ENCODE measurements around the gene HTR6.

HTR6 gene

GRCh38 chr1:19662313-19662712 lies 2.4 kb upstream of the HTR6 start:
- CTCF ChIA-PET = interaction anchor here (0.6 to 4.4 kb wide), 18 partner anchors 8 to 509 kb away, joined by 3 to 53 read pairs (median 4); no protein-coding TSS in a partner anchor
- POLR2A ChIA-PET = interaction anchor here (1.6 kb wide), 1 partner anchor 42 kb away, joined by 6 read pairs; no protein-coding TSS in a partner anchor
- TF ChIP-seq ARNT (IDR thresholded peaks at IDR 0.05) = no peak
- no peak for TF ChIP-seq FOXK2 (IDR thresholded peaks at IDR 0.05)
- TF ChIP-seq BHLHE40 (IDR thresholded peaks at IDR 0.05; ENCODE audit: borderline replicate concordance) = no peak
- DNase-seq (ENCODE audit: extremely low spot score) = no peak

GRCh38 chr1:19665186-19665495 lies 466 bp downstream of the HTR6 start:
- CTCF ChIA-PET = no interaction called here
- no peak for DNase-seq (ENCODE audit: extremely low spot score)
- TF ChIP-seq ELF4 (IDR thresholded peaks at IDR 0.05) = no peak
- no peak for TF ChIP-seq SUZ12 (IDR thresholded peaks at IDR 0.05)
- no peak for TF ChIP-seq FOXA1 (IDR thresholded peaks at IDR 0.05)
- TF ChIP-seq SP1 (IDR thresholded peaks at IDR 0.05) = no peak
- no peak for TF ChIP-seq NFRKB (IDR thresholded peaks at IDR 0.05)
- no peak for TF ChIP-seq BHLHE40 (IDR thresholded peaks at IDR 0.05; ENCODE audit: borderline replicate concordance)
- no peak for TF ChIP-seq ZNF384 (IDR thresholded peaks at IDR 0.05)
- no peak for TF ChIP-seq CTBP1 (IDR thresholded peaks at IDR 0.05; ENCODE audit: borderline replicate concordance)
- TF ChIP-seq LEF1 (IDR thresholded peaks at IDR 0.05; ENCODE audit: borderline replicate concordance) = no peak
- TF ChIP-seq FOXK2 (IDR thresholded peaks at IDR 0.05) = no peak
- no peak for TF ChIP-seq TARDBP (IDR thresholded peaks at IDR 0.05)
- no peak for TF ChIP-seq L3MBTL2 (conservative IDR thresholded peaks at IDR 0.05)
- no peak for TF ChIP-seq ARNT (IDR thresholded peaks at IDR 0.05)
- TF ChIP-seq FOXM1 (IDR thresholded peaks at IDR 0.05; ENCODE audit: borderline replicate concordance) = no peak
- no peak for TF ChIP-seq HDGF (IDR thresholded peaks at IDR 0.05; ENCODE audit: borderline replicate concordance)
- no peak for TF ChIP-seq PKNOX1 (IDR thresholded peaks at IDR 0.05)
- POLR2A ChIA-PET = no interaction called here

- no peak for DNase-seq (ENCODE audit: extremely low spot score)
- CTCF ChIA-PET = no interaction called here
- TF ChIP-seq ELF4 (IDR thresholded peaks at IDR 0.05) (no peak), L3MBTL2 (conservative IDR thresholded peaks at IDR 0.05) (no peak), SP1 (IDR thresholded peaks at IDR 0.05) (no peak), PKNOX1 (IDR thresholded peaks at IDR 0.05) (no peak), FOXA1 (IDR thresholded peaks at IDR 0.05) (no peak), BHLHE40 (IDR thresholded peaks at IDR 0.05; ENCODE audit: borderline replicate concordance) (no peak), SUZ12 (IDR thresholded peaks at IDR 0.05) (no peak), LEF1 (IDR thresholded peaks at IDR 0.05; ENCODE audit: borderline replicate concordance) (no peak), HDGF (IDR thresholded peaks at IDR 0.05; ENCODE audit: borderline replicate concordance) (no peak), TARDBP (IDR thresholded peaks at IDR 0.05) (no peak), ZNF384 (IDR thresholded peaks at IDR 0.05) (no peak)
- POLR2A ChIA-PET = no interaction called here
Observed at GRCh38 chr1:19665496-19666465, 1.1 kb downstream of the HTR6 start.

DNA sequence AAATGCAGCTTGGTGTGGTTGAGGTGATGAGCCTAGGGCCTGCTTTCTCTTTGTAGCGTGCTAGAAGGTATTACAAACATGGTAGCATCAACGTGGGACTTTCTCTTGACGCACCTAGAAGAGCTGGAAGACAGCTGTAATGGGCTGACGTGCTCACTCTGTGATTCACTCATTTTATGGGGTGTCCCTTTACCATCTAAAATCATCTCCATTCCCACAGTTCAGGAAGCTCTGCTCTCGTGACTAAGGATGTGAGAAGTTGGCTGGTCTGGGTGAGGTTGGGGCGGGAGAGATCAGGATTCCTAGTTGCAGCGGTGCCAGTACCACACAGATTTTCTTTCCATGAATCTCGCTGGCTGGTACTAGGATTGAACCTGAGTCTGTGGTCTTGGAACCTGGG lies 4.2 kb downstream of the HTR6 start:
- CTCF ChIA-PET = interaction anchor here (1.2 to 1.9 kb wide), 2 partner anchors 9 to 36 kb away, joined by 3 to 6 read pairs; no protein-coding TSS in a partner anchor
- no peak for DNase-seq (ENCODE audit: extremely low spot score)
- TF ChIP-seq FOXA1 (IDR thresholded peaks at IDR 0.05) (no peak), BHLHE40 (IDR thresholded peaks at IDR 0.05; ENCODE audit: borderline replicate concordance) (no peak), L3MBTL2 (conservative IDR thresholded peaks at IDR 0.05) (no peak), PKNOX1 (IDR thresholded peaks at IDR 0.05) (no peak), HDGF (IDR thresholded peaks at IDR 0.05; ENCODE audit: borderline replicate concordance) (no peak), SP1 (IDR thresholded peaks at IDR 0.05) (no peak), ELF4 (IDR thresholded peaks at IDR 0.05) (no peak), CTBP1 (IDR thresholded peaks at IDR 0.05; ENCODE audit: borderline replicate concordance) (no peak), FOXK2 (IDR thresholded peaks at IDR 0.05) (no peak), TARDBP (IDR thresholded peaks at IDR 0.05) (no peak), ARNT (IDR thresholded peaks at IDR 0.05) (no peak), ZNF384 (IDR thresholded peaks at IDR 0.05) (no peak), NFRKB (IDR thresholded peaks at IDR 0.05) (no peak)
- POLR2A ChIA-PET = interaction anchor here (1.1 kb wide), 1 partner anchor 11 kb away, joined by 3 read pairs; no protein-coding TSS in a partner anchor

GRCh38 chr1:19670787-19671186 lies 6.1 kb downstream of the HTR6 start:
- ChIA-PET POLR2A (no interaction called here), CTCF (interaction anchor here (1.5 kb wide), 1 partner anchor 9 kb away, joined by 6 read pairs; no protein-coding TSS in a partner anchor)
- TF ChIP-seq FOXK2 (IDR thresholded peaks at IDR 0.05) = no peak
- no peak for TF ChIP-seq BHLHE40 (IDR thresholded peaks at IDR 0.05; ENCODE audit: borderline replicate concordance)
- no peak for TF ChIP-seq SUZ12 (IDR thresholded peaks at IDR 0.05)
- no peak for TF ChIP-seq FOXM1 (IDR thresholded peaks at IDR 0.05; ENCODE audit: borderline replicate concordance)
- TF ChIP-seq CTBP1 (IDR thresholded peaks at IDR 0.05; ENCODE audit: borderline replicate concordance) = no peak
- TF ChIP-seq TARDBP (IDR thresholded peaks at IDR 0.05) = no peak
- no peak for TF ChIP-seq PKNOX1 (IDR thresholded peaks at IDR 0.05)
- no peak for TF ChIP-seq L3MBTL2 (conservative IDR thresholded peaks at IDR 0.05)
- TF ChIP-seq NFRKB (IDR thresholded peaks at IDR 0.05) = no peak
- no peak for TF ChIP-seq ZNF384 (IDR thresholded peaks at IDR 0.05)
- TF ChIP-seq ELF4 (IDR thresholded peaks at IDR 0.05) = no peak
- TF ChIP-seq ARNT (IDR thresholded peaks at IDR 0.05) = no peak
- no peak for TF ChIP-seq HDGF (IDR thresholded peaks at IDR 0.05; ENCODE audit: borderline replicate concordance)
- TF ChIP-seq LEF1 (IDR thresholded peaks at IDR 0.05; ENCODE audit: borderline replicate concordance) = no peak
- no peak for TF ChIP-seq FOXA1 (IDR thresholded peaks at IDR 0.05)
- TF ChIP-seq SP1 (IDR thresholded peaks at IDR 0.05) = no peak
- DNase-seq (ENCODE audit: extremely low spot score) = no peak
